K562 (cell line): ENCODE results near the gene ZBTB46.

Experiments
- ZNF217 ChIP-seq: sonication (generic); formaldehyde crosslinking; IDR thresholded peaks from 2 replicates; pipeline ENCODE4 v1.8.0; 2022; ENCODE audit warnings: mild to moderate bottlenecking, missing genetic modification reagents
- ZNF57 ChIP-seq: fragments of 450-650 bp; formaldehyde crosslinking; IDR thresholded peaks from 2 replicates; pipeline ENCODE4 v1.4.0; 2020; ENCODE audit warnings: mild to moderate bottlenecking, moderate library complexity
- TF ChIP-seq, protein P1 (sequence below), 3 experiments: IDR thresholded peaks in 2 of 3; conservative IDR thresholded peaks in 1 of 3; 2 replicates each; pipeline ENCODE4 v1.5.1; 2011 to 2012; ENCODE audit warnings: low read length in 3 of 3, mild to moderate bottlenecking in 3 of 3, control low read depth in 2 of 3, improper control_type of control experiment in 1 of 3, inconsistent platforms in 1 of 3, low read depth in 1 of 3, mixed read lengths in 1 of 3, moderate library complexity in 1 of 3; ENCODE audit not compliant: insufficient read depth in 2 of 3

DNA sequence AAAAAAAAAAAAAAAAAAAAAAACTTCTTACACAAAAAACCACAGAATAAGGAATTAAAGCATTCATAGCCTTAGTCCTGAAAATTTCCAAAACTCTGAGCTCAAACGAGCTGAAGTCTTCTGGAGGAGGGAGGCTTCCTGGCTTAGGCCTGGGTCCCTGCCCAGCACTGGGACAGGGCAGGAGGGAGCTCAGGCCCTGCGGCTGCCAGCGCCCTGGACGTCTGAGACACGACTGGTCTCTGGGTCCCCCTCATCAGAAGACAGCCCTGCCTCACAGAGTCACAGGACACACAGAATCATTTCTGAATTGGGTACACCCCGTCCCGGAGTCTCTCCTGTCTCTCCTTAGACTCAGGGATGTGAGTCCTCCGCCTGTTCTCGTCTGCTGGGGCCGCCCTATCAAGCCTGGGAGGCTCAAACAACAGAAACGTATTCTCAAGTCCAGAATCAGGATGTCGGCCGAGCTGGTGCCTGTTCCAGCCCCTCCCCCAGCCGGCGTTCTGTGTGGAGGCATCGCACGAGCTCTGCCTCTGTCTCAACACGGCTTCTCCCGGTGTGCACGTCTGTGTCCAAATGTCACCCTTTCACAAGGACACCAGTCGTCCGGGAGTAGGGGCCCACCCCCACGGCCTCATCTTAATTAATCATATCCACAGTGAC, 39.4 kb downstream of the ZBTB46 start:
- TF ChIP-seq ZNF57, result no peak
- TF ChIP-seq ZNF217 (CRISPR knock-in tag), result no peak
- TF ChIP-seq, protein P1, sequence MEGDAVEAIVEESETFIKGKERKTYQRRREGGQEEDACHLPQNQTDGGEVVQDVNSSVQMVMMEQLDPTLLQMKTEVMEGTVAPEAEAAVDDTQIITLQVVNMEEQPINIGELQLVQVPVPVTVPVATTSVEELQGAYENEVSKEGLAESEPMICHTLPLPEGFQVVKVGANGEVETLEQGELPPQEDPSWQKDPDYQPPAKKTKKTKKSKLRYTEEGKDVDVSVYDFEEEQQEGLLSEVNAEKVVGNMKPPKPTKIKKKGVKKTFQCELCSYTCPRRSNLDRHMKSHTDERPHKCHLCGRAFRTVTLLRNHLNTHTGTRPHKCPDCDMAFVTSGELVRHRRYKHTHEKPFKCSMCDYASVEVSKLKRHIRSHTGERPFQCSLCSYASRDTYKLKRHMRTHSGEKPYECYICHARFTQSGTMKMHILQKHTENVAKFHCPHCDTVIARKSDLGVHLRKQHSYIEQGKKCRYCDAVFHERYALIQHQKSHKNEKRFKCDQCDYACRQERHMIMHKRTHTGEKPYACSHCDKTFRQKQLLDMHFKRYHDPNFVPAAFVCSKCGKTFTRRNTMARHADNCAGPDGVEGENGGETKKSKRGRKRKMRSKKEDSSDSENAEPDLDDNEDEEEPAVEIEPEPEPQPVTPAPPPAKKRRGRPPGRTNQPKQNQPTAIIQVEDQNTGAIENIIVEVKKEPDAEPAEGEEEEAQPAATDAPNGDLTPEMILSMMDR (IDR thresholded peaks at IDR 0.05 in 2 of 3, conservative IDR thresholded peaks at IDR 0.05 in 1 of 3; ENCODE audit: insufficient read depth in 2 of 3, low read depth in 1 of 3, low read length in 3 of 3), result no peak
